SK-N-SH treated with all-trans-retinoic acid at 6 μM for 48 hours (cell line): Measurements from ENCODE around the gene EIF1B.

Experiments used
- ATAC-seq: fragments of 200-7000 bp; cut with Tn5 transposase; 3 replicates; pipeline ENCODE4 v1.9.1; 2020; ENCODE audit warnings: mild to moderate bottlenecking, moderate library complexity
- ARNTL ChIP-seq: fragments of 450-650 bp; formaldehyde crosslinking; IDR thresholded peaks from 2 replicates; pipeline ENCODE4 v1.5.0; 2020; ENCODE audit warnings: low read depth, mild to moderate bottlenecking, moderate library complexity, borderline replicate concordance
- BACH2 ChIP-seq: fragments of 250-450 bp; sonication (Bioruptor Pico); IDR thresholded peaks from 2 replicates; pipeline ENCODE4 v1.9.0; 2021; ENCODE audit warnings: mild to moderate bottlenecking, borderline replicate concordance
- CREB5 ChIP-seq: fragments of 250-450 bp; sonication (Bioruptor Pico); IDR thresholded peaks from 2 replicates; pipeline ENCODE4 v1.5.1; 2020; ENCODE audit warnings: low read depth, mild to moderate bottlenecking, moderate library complexity
- CSDC2 ChIP-seq: fragments of 250-450 bp; sonication (Bioruptor Pico); IDR thresholded peaks from 2 replicates; pipeline ENCODE4 v1.5.0; 2020; ENCODE audit warnings: mild to moderate bottlenecking, moderate library complexity
- CSRNP3 ChIP-seq: fragments of 250-450 bp; sonication (Bioruptor Pico); IDR thresholded peaks from 2 replicates; pipeline ENCODE4 v1.5.1; 2021; ENCODE audit warnings: mild to moderate bottlenecking, moderate library complexity
- ESRRG ChIP-seq: fragments of 250-450 bp; sonication (Bioruptor Pico); IDR thresholded peaks from 2 replicates; pipeline ENCODE4 v1.6.1; 2021; ENCODE audit warnings: mild to moderate bottlenecking
- GLIS3 ChIP-seq: fragments of 250-450 bp; sonication (Bioruptor Pico); IDR thresholded peaks from 2 replicates; pipeline ENCODE4 v1.5.0; 2020; ENCODE audit warnings: mild to moderate bottlenecking, moderate library complexity
- ISL1 ChIP-seq: fragments of 250-450 bp; sonication (Bioruptor Pico); IDR thresholded peaks from 2 replicates; pipeline ENCODE4 v2.1.2; 2022; ENCODE audit warnings: mild to moderate bottlenecking, moderate library complexity
- OSR1 ChIP-seq: fragments of 250-450 bp; sonication (Bioruptor Pico); IDR thresholded peaks from 2 replicates; pipeline ENCODE4 v1.8.0; 2022; ENCODE audit warnings: moderate library complexity, mild to moderate bottlenecking, inconsistent platforms
- PATZ1 ChIP-seq: fragments of 250-450 bp; sonication (Bioruptor Pico); IDR thresholded peaks from 2 replicates; pipeline ENCODE4 v1.8.0; 2020; ENCODE audit warnings: mild to moderate bottlenecking, moderate library complexity, borderline replicate concordance
- POU6F1 ChIP-seq: fragments of 250-450 bp; sonication (Bioruptor Pico); IDR thresholded peaks from 2 replicates; pipeline ENCODE4 v1.8.0; 2021; ENCODE audit warnings: low read depth, mild to moderate bottlenecking, moderate library complexity, borderline replicate concordance
- PPARA ChIP-seq: fragments of 250-450 bp; sonication (Bioruptor Pico); IDR thresholded peaks from 2 replicates; pipeline ENCODE4 v1.5.0; 2020; ENCODE audit warnings: mild to moderate bottlenecking, borderline replicate concordance
- RARB ChIP-seq: fragments of 250-450 bp; sonication (Bioruptor Pico); IDR thresholded peaks from 2 replicates; pipeline ENCODE4 v1.8.0; 2021; ENCODE audit warnings: mild to moderate bottlenecking, moderate library complexity
- SNAI2 ChIP-seq: fragments of 250-450 bp; sonication (Bioruptor Pico); IDR thresholded peaks from 2 replicates; pipeline ENCODE4 v1.5.0; 2020; ENCODE audit warnings: mild to moderate bottlenecking, moderate library complexity
- TCF4 ChIP-seq: fragments of 250-450 bp; sonication (Bioruptor Pico); IDR thresholded peaks from 2 replicates; pipeline ENCODE4 v1.8.0; 2021; ENCODE audit warnings: mild to moderate bottlenecking, moderate library complexity, borderline replicate concordance
- TSHZ2 ChIP-seq: fragments of 250-450 bp; sonication (Bioruptor Pico); IDR thresholded peaks from 2 replicates; pipeline ENCODE4 v1.5.0; 2020; ENCODE audit warnings: mild to moderate bottlenecking, moderate library complexity
- ZC3H10 ChIP-seq: fragments of 250-450 bp; sonication (Bioruptor Pico); IDR thresholded peaks from 2 replicates; pipeline ENCODE4 v1.5.1; 2021; ENCODE audit warnings: mild to moderate bottlenecking, moderate library complexity
- ZFP3 ChIP-seq: fragments of 250-450 bp; sonication (Bioruptor Pico); IDR thresholded peaks from 2 replicates; pipeline ENCODE4 v1.5.0; 2020; ENCODE audit warnings: mild to moderate bottlenecking, moderate library complexity
- ZFP30 ChIP-seq: fragments of 450-650 bp; formaldehyde crosslinking; IDR thresholded peaks from 2 replicates; pipeline ENCODE4 v1.5.0; 2022; ENCODE audit warnings: mild to moderate bottlenecking, moderate library complexity
- ZNF565 ChIP-seq: fragments of 450-650 bp; formaldehyde crosslinking; conservative IDR thresholded peaks from 2 replicates; pipeline ENCODE4 v1.5.0; 2020; ENCODE audit warnings: low read depth, mild to moderate bottlenecking, moderate library complexity
- ZNF70 ChIP-seq: fragments of 450-650 bp; formaldehyde crosslinking; IDR thresholded peaks from 2 replicates; pipeline ENCODE4 v1.5.0; 2020; ENCODE audit warnings: mild to moderate bottlenecking, moderate library complexity
- ZNF8 ChIP-seq: fragments of 450-650 bp; formaldehyde crosslinking; IDR thresholded peaks from 2 replicates; pipeline ENCODE4 v1.5.0; 2020; ENCODE audit warnings: mild to moderate bottlenecking, moderate library complexity

EIF1B gene

GRCh38 chr3:40307176-40307575 lies 2.3 kb upstream of the EIF1B start:
- no peak for ATAC-seq
- TF ChIP-seq TSHZ2 (CRISPR knock-in tag) (no peak), RARB (CRISPR knock-in tag) (no peak), OSR1 (no peak), SNAI2 (CRISPR knock-in tag) (no peak), ESRRG (CRISPR knock-in tag) (no peak), GLIS3 (CRISPR knock-in tag) (no peak), ZNF8 (CRISPR knock-in tag) (no peak), CSRNP3 (CRISPR knock-in tag) (no peak), POU6F1 (CRISPR knock-in tag) (no peak), CSDC2 (CRISPR knock-in tag) (no peak), ZNF70 (no peak), CREB5 (CRISPR knock-in tag) (no peak), ZFP3 (CRISPR knock-in tag) (no peak), BACH2 (CRISPR knock-in tag) (no peak), ISL1 (CRISPR knock-in tag) (no peak), ZNF565 (CRISPR knock-in tag) (no peak), TCF4 (CRISPR knock-in tag) (no peak), ZC3H10 (CRISPR knock-in tag) (no peak), PATZ1 (CRISPR knock-in tag) (no peak)

- ATAC-seq: no peak
- TF ChIP-seq TCF4 (CRISPR knock-in tag) (no peak), ESRRG (CRISPR knock-in tag) (no peak), ZNF70 (no peak)
Observed at GRCh38 chr3:40308725-40309417, 636 bp upstream of the EIF1B start.

- peak; percentile 64 for ATAC-seq
- TF ChIP-seq GLIS3 (CRISPR knock-in tag): no peak
- TF ChIP-seq RARB (CRISPR knock-in tag): no peak
- no peak for TF ChIP-seq ESRRG (CRISPR knock-in tag)
- TF ChIP-seq CSDC2 (CRISPR knock-in tag): no peak
- TF ChIP-seq ARNTL (CRISPR knock-in tag): no peak
- TF ChIP-seq ZFP3 (CRISPR knock-in tag): no peak
- no peak for TF ChIP-seq CREB5 (CRISPR knock-in tag)
- no peak for TF ChIP-seq ZNF565 (CRISPR knock-in tag)
- TF ChIP-seq PPARA (CRISPR knock-in tag): no peak
- no peak for TF ChIP-seq ZFP30 (CRISPR knock-in tag)
- no peak for TF ChIP-seq ZNF8 (CRISPR knock-in tag)
- TF ChIP-seq SNAI2 (CRISPR knock-in tag): no peak
- TF ChIP-seq TSHZ2 (CRISPR knock-in tag): no peak
Observed at GRCh38 chr3:40309925-40310695, 603 bp downstream of the EIF1B start.
